Activated CD4-positive, alpha-beta T cell treated with anti-CD3 and anti-CD28 coated beads for 48 hours (primary cell): ENCODE results near the gene KRT36.

Source experiments
- DNase-seq: peaks from one replicate; pipeline ENCODE4 v3.0.0-alpha.2; 2020

Gene KRT36

GRCh38 chr17:41489531-41489930, at the start of gene KRT36:
Gene KRT36 (minus strand): TSS chr17:41489910. CDS start chr17:41489864, 46 bp downstream.
- no peak for DNase-seq

GRCh38 chr17:41539071-41539492, 49.4 kb upstream of the KRT36 start:
- DNase-seq: no peak

GRCh38 chr17:41538565-41538991, 48.9 kb upstream of the KRT36 start:
- no peak for DNase-seq

- DNase-seq: no peak
Measured at GRCh38 chr17:41537990-41538389, 48.3 kb upstream of the KRT36 start.

GRCh38 chr17:41537614-41537954, 47.9 kb upstream of the KRT36 start:
- no peak for DNase-seq

GRCh38 chr17:41536741-41537613, 47.3 kb upstream of the KRT36 start:
- no peak for DNase-seq

- no peak for DNase-seq
Measured at GRCh38 chr17:41535764-41536481, 46.2 kb upstream of the KRT36 start.

GRCh38 chr17:41534899-41535546, 45.3 kb upstream of the KRT36 start:
- DNase-seq: no peak

GRCh38 chr17:41533613-41534012, 43.9 kb upstream of the KRT36 start:
- no peak for DNase-seq

- no peak for DNase-seq
Measured at GRCh38 chr17:41532947-41533570, 43.3 kb upstream of the KRT36 start.

GRCh38 chr17:41531993-41532392, 42.3 kb upstream of the KRT36 start:
- no peak for DNase-seq

- DNase-seq: no peak
Measured at GRCh38 chr17:41530062-41531048, 40.6 kb upstream of the KRT36 start.

- DNase-seq: no peak
Measured at GRCh38 chr17:41529491-41529915, 39.8 kb upstream of the KRT36 start.

GRCh38 chr17:41528959-41529353, 39.2 kb upstream of the KRT36 start:
- DNase-seq: no peak

GRCh38 chr17:41527063-41528023, 37.6 kb upstream of the KRT36 start:
- DNase-seq: no peak

GRCh38 chr17:41524261-41524660, 34.6 kb upstream of the KRT36 start:
- DNase-seq: no peak

GRCh38 chr17:41523787-41524186, 34.1 kb upstream of the KRT36 start:
- DNase-seq: no peak

GRCh38 chr17:41523225-41523593, 33.5 kb upstream of the KRT36 start:
- DNase-seq: no peak

- DNase-seq: no peak
Measured at GRCh38 chr17:41522301-41523224, 32.9 kb upstream of the KRT36 start.
